Spleen (tissue), 11 donors: ENCODE measurements around the gene RNF141. TPM values are rescaled to one million over a fixed set of nuclear protein-coding genes. Genes with fewer than 3 reads are reported as not detected.

ENCODE experiments used
- DNase-seq: peaks from one replicate; pipeline ENCODE4 v3.0.0-alpha.2; 2020
- H3K27ac ChIP-seq, 8 donors: fragments of 200-600 bp; sonication (generic) in 7 of 8; 1 replicate in 4 of 8; 2 replicates in 4 of 8; pipeline versions ENCODE4 v1.5.0 to v1.8.0; 2016 to 2021; ENCODE audit warnings: inconsistent platforms in 4 of 8, mild to moderate bottlenecking in 4 of 8, moderate library complexity in 1 of 8
- H3K27me3 ChIP-seq, 7 donors: fragments of 200-600 bp; sonication (generic) in 6 of 7; replicated peaks in 1 of 7; 1 replicate in 4 of 7; 2 replicates in 3 of 7; pipeline versions ENCODE4 v1.5.0 to v1.8.0; 2016 to 2021; ENCODE audit warnings: inconsistent platforms in 3 of 7, mild to moderate bottlenecking in 1 of 7
- H3K36me3 ChIP-seq, 6 donors: fragments of 200-600 bp; sonication (generic) in 5 of 6; 1 replicate in 4 of 6; 2 replicates in 2 of 6; pipeline versions ENCODE4 v1.5.0 to v1.8.0; 2016 to 2021; ENCODE audit warnings: inconsistent platforms in 2 of 6
- H3K4me1 ChIP-seq, 6 donors: fragments of 200-600 bp; sonication (generic) in 5 of 6; 1 replicate in 3 of 6; 2 replicates in 3 of 6; pipeline versions ENCODE4 v1.5.0 to v1.8.0; 2016 to 2021; ENCODE audit warnings: inconsistent platforms in 3 of 6
- H3K4me3 ChIP-seq, 8 donors: fragments of 200-600 bp; sonication (generic) in 7 of 8; 1 replicate in 4 of 8; 2 replicates in 4 of 8; pipeline versions ENCODE4 v1.5.0 to v1.8.0; 2016 to 2021; ENCODE audit warnings: inconsistent platforms in 4 of 8, mild to moderate bottlenecking in 4 of 8, moderate library complexity in 2 of 8
- H3K9me3 ChIP-seq, 8 donors: fragments of 200-600 bp; sonication (generic) in 7 of 8; 1 replicate in 4 of 8; 2 replicates in 4 of 8; pipeline versions ENCODE4 v1.5.0 to v1.8.0; 2016 to 2021; ENCODE audit warnings: inconsistent platforms in 4 of 8
- CTCF ChIP-seq, 11 experiments: fragments of 200-600 bp in 7 of 11; fragments of 450-650 bp in 4 of 11; sonication (generic) in 4 of 11; IDR thresholded peaks in 8 of 11; conservative IDR thresholded peaks in 3 of 11; 1 replicate in 7 of 11; 2 replicates in 4 of 11; pipeline versions ENCODE4 v1.4.0 to v1.8.0; 2016 to 2021; ENCODE audit warnings: antibody characterized with exemption in 11 of 11, inconsistent platforms in 4 of 11, mild to moderate bottlenecking in 1 of 11
- POLR2A ChIP-seq, 3 donors: fragments of 450-650 bp; IDR thresholded peaks; one replicate each; pipeline ENCODE4 v1.5.1; 2017; ENCODE audit warnings: antibody characterized with exemption in 3 of 3, mild to moderate bottlenecking in 1 of 3
- POLR2AphosphoS5 ChIP-seq, 3 donors: sonication (generic); formaldehyde crosslinking; IDR thresholded peaks; one replicate each; pipeline ENCODE4 v1.5.1; 2017; ENCODE audit warnings: antibody characterized with exemption in 3 of 3
- WGBS, 5 donors: extraction: QIAGEN DNeasy Blood & Tissue Kit in 3 of 5; methylation state at CpG; one replicate each; pipeline versions ENCODE4 v1.1.5 to v1.1.7; 2013 to 2018; 5-methylcytosine and 5-hydroxymethylcytosine counted together
- intact Hi-C: fragments of 100-400 bp; cut with DNase I; formaldehyde crosslinking; loops from one replicate; pipeline ENCODE4 v1.15.0; 2023; ENCODE audit warnings: low total_unique reads
- polyA plus RNA-seq, 3 donors: library from polyadenylated mRNA; stranded (reverse); fragments of 200-250 nt; gene quantifications; one replicate each; pipeline ENCODE4 v1.2.1, GENCODE V29; 2013
- total RNA-seq, 7 donors: library from RNA; depleted of rRNA in 3 of 7; stranded (reverse); fragments of >200 nt in 3 of 7; fragmentation: NEBNext Ultra II Directional in 4 of 7; extraction: Animal tissue kit (Norgen Biotek cat#: 25700) in 4 of 7; gene quantifications; one replicate each; pipeline versions ENCODE4 v1.1.0 to v1.2.1, GENCODE V29; 2016 to 2021
- donor health status: healthy with polysubstance abuse.
- donor health status: DM: no; HTN: no; CAD: no; lungs with moderate emphysema.
- donor health status: DM: no; HTN: no; CAD: no.
- donor health status: Bipolar disorder and iron deficiency.
- donor health status: healthy.
- donor health status: DM: no; HTN: no; CAD: no.
- donor health status: DM: yes; HTN: yes; CAD: no.

Gene RNF141
- total and polyA plus RNA-seq, 10 donors, result 13.3 to 86.2 (median 48.8) TPM

GRCh38 chr11:10487002-10487647 lies 53.9 kb downstream of the RNF141 start:
- intact Hi-C loops, result no loop called here
- 93 to 97% (median 96%) methylated on average over 16 of the region's 16 CpGs for WGBS, 5 donors
- H3K4me3 ChIP-seq, result no peak overlapping the region
- H3K4me1 ChIP-seq, result peaks cover 7 to 43% (median 32%) of the 10 kb centered on the region in 6 donors
- no peaks in the 10 kb centered on the region for H3K9me3 ChIP-seq
- no peak for TF ChIP-seq POLR2A (IDR thresholded peaks at IDR 0.05)
- no peak for TF ChIP-seq CTCF (IDR thresholded peaks at IDR 0.05 in 8 of 11, conservative IDR thresholded peaks at IDR 0.05 in 3 of 11)
- no peak for TF ChIP-seq POLR2AphosphoS5 (IDR thresholded peaks at IDR 0.05)
- peaks cover 0 to 100% (median 45%) of the 10 kb centered on the region in 6 donors for H3K36me3 ChIP-seq
- DNase-seq, result no peak
- H3K27ac ChIP-seq, result peak overlapping the region in 1 of 8 donors; percentile 10
- H3K27me3 ChIP-seq, result no peaks in the 10 kb centered on the region

GRCh38 chr11:10486161-10486840 lies 54.7 kb downstream of the RNF141 start:
- Histone ChIP-seq H3K27me3 (no peaks in the 10 kb centered on the region), H3K4me3 (no peak overlapping the region), H3K4me1 (peaks cover 7 to 37% (median 32%) of the 10 kb centered on the region in 6 donors), H3K27ac (peak overlapping the region in 2 of 8 donors; percentile 10 to 22), H3K36me3 (peaks cover 0 to 100% (median 50%) of the 10 kb centered on the region in 6 donors), H3K9me3 (no peaks in the 10 kb centered on the region)
- WGBS, 5 donors, result 85 to 92% (median 88%) methylated on average over 9 to 10 of the region's 10 CpGs
- intact Hi-C loops, result no loop called here
- TF ChIP-seq POLR2A (IDR thresholded peaks at IDR 0.05), result no peak
- TF ChIP-seq CTCF (IDR thresholded peaks at IDR 0.05 in 8 of 11, conservative IDR thresholded peaks at IDR 0.05 in 3 of 11), result no peak
- no peak for TF ChIP-seq POLR2AphosphoS5 (IDR thresholded peaks at IDR 0.05)
- no peak for DNase-seq

- intact Hi-C loops, result no loop called here
- Histone ChIP-seq H3K27ac (peak overlapping the region in 1 of 8 donors; percentile 22), H3K4me3 (no peak overlapping the region), H3K9me3 (no peaks in the 10 kb centered on the region), H3K4me1 (peaks cover 7 to 30% (median 25%) of the 10 kb centered on the region in 6 donors), H3K36me3 (peaks cover 0 to 100% (median 51%) of the 10 kb centered on the region in 6 donors), H3K27me3 (no peaks in the 10 kb centered on the region)
- 45 to 100% (median 48%) methylated on average over 1 to 2 of the region's 2 CpGs for WGBS, 5 donors
- DNase-seq, result no peak
- no peak for TF ChIP-seq POLR2AphosphoS5 (IDR thresholded peaks at IDR 0.05)
- no peak for TF ChIP-seq POLR2A (IDR thresholded peaks at IDR 0.05)
- no peak for TF ChIP-seq CTCF (IDR thresholded peaks at IDR 0.05 in 8 of 11, conservative IDR thresholded peaks at IDR 0.05 in 3 of 11)
These were observed 55.3 kb downstream of the RNF141 start for GRCh38 chr11:10485646-10486045.
